DND-41 (cell line): ENCODE data around the gene PTPRN2.

Experiments used
- ATAC-seq: fragments of 200-7000 bp; cut with Tn5 transposase; 3 replicates; pipeline ENCODE4 v1.9.1; 2021; ENCODE audit warnings: low read depth; ENCODE audit not compliant: insufficient read depth
- DNase-seq: peaks from one replicate; pipeline ENCODE4 v3.0.0-alpha.2; 2020
- H2AFZ ChIP-seq: 2 replicates; pipeline ENCODE4 v1.6.0; 2012; ENCODE audit warnings: low read depth, low read length
- H3K27ac ChIP-seq: 2 replicates; pipeline ENCODE4 v1.5.1; 2012; ENCODE audit warnings: low read length, inconsistent platforms
- H3K27me3 ChIP-seq: fragments of 200-600 bp; sonication (generic); 2 replicates; pipeline ENCODE4 v1.6.0; 2012; ENCODE audit warnings: low read length, mild to moderate bottlenecking, inconsistent platforms; ENCODE audit not compliant: insufficient read depth, poor library complexity
- H3K36me3 ChIP-seq: 2 replicates; pipeline ENCODE4 v1.5.1; 2012; ENCODE audit warnings: low read length, inconsistent platforms; ENCODE audit not compliant: insufficient read depth
- H3K4me1 ChIP-seq: 2 replicates; pipeline ENCODE4 v1.5.1; 2012; ENCODE audit warnings: mild to moderate bottlenecking, low read length; ENCODE audit not compliant: insufficient read depth
- H3K4me2 ChIP-seq: 2 replicates; pipeline ENCODE4 v1.6.0; 2012; ENCODE audit warnings: mild to moderate bottlenecking, moderate library complexity, low read length, inconsistent platforms; ENCODE audit not compliant: insufficient read depth
- H3K4me3 ChIP-seq, 2 experiments: fragments of 200-600 bp in 1 of 2; shearing (Covaris generic) in 1 of 2; 2 replicates each; pipeline ENCODE4 v1.5.1; 2012 to 2016; ENCODE audit warnings: inconsistent platforms in 2 of 2, low read length in 2 of 2, mild to moderate bottlenecking in 2 of 2, low read depth in 1 of 2, moderate library complexity in 1 of 2
- H3K79me2 ChIP-seq: 2 replicates; pipeline ENCODE4 v1.6.0; 2012; ENCODE audit warnings: low read length, inconsistent platforms; ENCODE audit not compliant: insufficient read depth
- H3K9ac ChIP-seq: 2 replicates; pipeline ENCODE4 v1.6.0; 2012; ENCODE audit warnings: low read depth, mild to moderate bottlenecking, inconsistent platforms, low read length, moderate library complexity
- H3K9me3 ChIP-seq: 2 replicates; pipeline ENCODE4 v1.5.1; 2012; ENCODE audit warnings: low read length, moderate library complexity, mild to moderate bottlenecking, inconsistent platforms; ENCODE audit not compliant: insufficient read depth, severe bottlenecking
- H4K20me1 ChIP-seq: 2 replicates; pipeline ENCODE4 v1.6.0; 2012; ENCODE audit warnings: low read length; ENCODE audit not compliant: insufficient read depth
- EZH2 ChIP-seq: IDR thresholded peaks from 3 replicates; pipeline ENCODE4 v1.6.1; 2012; ENCODE audit warnings: borderline replicate concordance, low read depth, mild to moderate bottlenecking, moderate library complexity, low read length, inconsistent platforms; ENCODE audit not compliant: severe bottlenecking
- TF ChIP-seq, protein P1 (sequence below): IDR thresholded peaks from 2 replicates; pipeline ENCODE4 v1.5.1; 2012; ENCODE audit warnings: borderline replicate concordance, low read length, moderate library complexity, mild to moderate bottlenecking; ENCODE audit not compliant: poor library complexity, severe bottlenecking; ENCODE audit errors: extremely low read depth

PTPRN2 gene

DNA sequence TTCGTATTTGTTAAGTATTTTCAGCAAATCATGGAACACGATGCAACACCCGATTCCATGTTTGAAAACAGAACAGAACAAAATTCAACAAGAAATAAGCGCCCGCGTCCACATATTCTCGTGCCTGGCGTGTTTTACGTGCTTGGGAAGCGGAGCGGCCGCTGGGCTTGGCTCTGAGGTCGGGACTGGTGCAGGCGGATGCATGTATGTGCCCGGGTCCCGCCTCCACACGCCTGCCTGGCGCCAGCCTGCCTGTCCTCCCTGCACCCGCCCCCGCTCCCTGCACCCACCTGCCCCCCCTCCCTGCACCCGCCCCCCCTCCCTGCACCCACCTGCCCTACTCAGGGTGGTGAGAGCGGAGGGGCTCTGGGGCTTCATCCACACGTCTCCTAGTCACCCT is 796.4 kb downstream of the PTPRN2 start:
- H3K4me1 ChIP-seq: no peaks in the 10 kb centered on the region
- H3K4me3 ChIP-seq: no peak overlapping the region
- no peaks in the 10 kb centered on the region for H3K27me3 ChIP-seq
- no peak for DNase-seq
- no peak overlapping the region for H3K9ac ChIP-seq
- TF ChIP-seq EZH2: no peak
- TF ChIP-seq, protein P1, sequence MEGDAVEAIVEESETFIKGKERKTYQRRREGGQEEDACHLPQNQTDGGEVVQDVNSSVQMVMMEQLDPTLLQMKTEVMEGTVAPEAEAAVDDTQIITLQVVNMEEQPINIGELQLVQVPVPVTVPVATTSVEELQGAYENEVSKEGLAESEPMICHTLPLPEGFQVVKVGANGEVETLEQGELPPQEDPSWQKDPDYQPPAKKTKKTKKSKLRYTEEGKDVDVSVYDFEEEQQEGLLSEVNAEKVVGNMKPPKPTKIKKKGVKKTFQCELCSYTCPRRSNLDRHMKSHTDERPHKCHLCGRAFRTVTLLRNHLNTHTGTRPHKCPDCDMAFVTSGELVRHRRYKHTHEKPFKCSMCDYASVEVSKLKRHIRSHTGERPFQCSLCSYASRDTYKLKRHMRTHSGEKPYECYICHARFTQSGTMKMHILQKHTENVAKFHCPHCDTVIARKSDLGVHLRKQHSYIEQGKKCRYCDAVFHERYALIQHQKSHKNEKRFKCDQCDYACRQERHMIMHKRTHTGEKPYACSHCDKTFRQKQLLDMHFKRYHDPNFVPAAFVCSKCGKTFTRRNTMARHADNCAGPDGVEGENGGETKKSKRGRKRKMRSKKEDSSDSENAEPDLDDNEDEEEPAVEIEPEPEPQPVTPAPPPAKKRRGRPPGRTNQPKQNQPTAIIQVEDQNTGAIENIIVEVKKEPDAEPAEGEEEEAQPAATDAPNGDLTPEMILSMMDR: no peak
- no peak for ATAC-seq
- no peaks in the 10 kb centered on the region for H3K79me2 ChIP-seq
- no peaks in the 10 kb centered on the region for H3K36me3 ChIP-seq
- H2AFZ ChIP-seq: no peak overlapping the region
- no peak overlapping the region for H3K27ac ChIP-seq
- H3K9me3 ChIP-seq: no peaks in the 10 kb centered on the region
- H3K4me2 ChIP-seq: no peak overlapping the region
- H4K20me1 ChIP-seq: no peaks in the 10 kb centered on the region; the same call in 1 of the 2 replicates

GRCh38 chr7:157789942-157790341 is 797.7 kb downstream of the PTPRN2 start:
- H3K9ac ChIP-seq: no peak overlapping the region
- H2AFZ ChIP-seq: no peak overlapping the region
- ATAC-seq: no peak
- H3K27me3 ChIP-seq: no peaks in the 10 kb centered on the region
- H4K20me1 ChIP-seq: no peaks in the 10 kb centered on the region; the same call in 1 of the 2 replicates
- H3K4me3 ChIP-seq: no peak overlapping the region
- no peak overlapping the region for H3K27ac ChIP-seq
- no peaks in the 10 kb centered on the region for H3K9me3 ChIP-seq
- H3K4me1 ChIP-seq: no peaks in the 10 kb centered on the region
- no peak for DNase-seq
- TF ChIP-seq, protein P1: no peak
- TF ChIP-seq EZH2: no peak
- H3K36me3 ChIP-seq: no peaks in the 10 kb centered on the region
- no peak overlapping the region for H3K4me2 ChIP-seq
- no peaks in the 10 kb centered on the region for H3K79me2 ChIP-seq

- ATAC-seq (no peak), DNase-seq (no peak)
- H3K36me3 ChIP-seq: no peaks in the 10 kb centered on the region
- H4K20me1 ChIP-seq: no peaks in the 10 kb centered on the region; the same call in 1 of the 2 replicates
- H3K27me3 ChIP-seq: no peaks in the 10 kb centered on the region
- no peaks in the 10 kb centered on the region for H3K9me3 ChIP-seq
- H2AFZ ChIP-seq: no peak overlapping the region
- no peak overlapping the region for H3K27ac ChIP-seq
- no peak overlapping the region for H3K9ac ChIP-seq
- H3K4me2 ChIP-seq: no peak overlapping the region
- TF ChIP-seq EZH2: no peak
- TF ChIP-seq, protein P1: no peak
- no peaks in the 10 kb centered on the region for H3K4me1 ChIP-seq
- H3K4me3 ChIP-seq: no peak overlapping the region
- no peaks in the 10 kb centered on the region for H3K79me2 ChIP-seq
Measured at GRCh38 chr7:157789094-157789493, 798.5 kb downstream of the PTPRN2 start.

GRCh38 chr7:157788573-157788972 is 799.0 kb downstream of the PTPRN2 start:
- no peaks in the 10 kb centered on the region for H3K79me2 ChIP-seq
- H3K27ac ChIP-seq: no peak overlapping the region
- H4K20me1 ChIP-seq: no peaks in the 10 kb centered on the region; the same call in 1 of the 2 replicates
- H3K9ac ChIP-seq: no peak overlapping the region
- no peaks in the 10 kb centered on the region for H3K9me3 ChIP-seq
- DNase-seq: no peak
- ATAC-seq: no peak
- no peaks in the 10 kb centered on the region for H3K27me3 ChIP-seq
- no peak overlapping the region for H3K4me2 ChIP-seq
- H3K4me3 ChIP-seq: no peak overlapping the region
- no peaks in the 10 kb centered on the region for H3K4me1 ChIP-seq
- H3K36me3 ChIP-seq: no peaks in the 10 kb centered on the region
- TF ChIP-seq, protein P1: no peak
- TF ChIP-seq EZH2: no peak
- no peak overlapping the region for H2AFZ ChIP-seq
